Chondrocyte (in vitro differentiated cells): ENCODE results near the gene SOAT2. TPM values are rescaled to one million over a fixed set of nuclear protein-coding genes. Genes with fewer than 3 reads are reported as not detected.
"Not testable (repeated sequence)": the region's sequence is repeated elsewhere in the genome, so short reads cannot be mapped to it uniquely, and the experiment has no call there.

Source experiments
- DNase-seq: peaks from one replicate; pipeline ENCODE4 v3.0.0; 2021; ENCODE audit warnings: mixed read lengths, low spot score
- H3K27ac Mint-ChIP-seq: one replicate; pipeline ENCODE4 v1.8.0; 2021; ENCODE audit warnings: mild to moderate bottlenecking, moderate library complexity, mixed read lengths; ENCODE audit not compliant: unreplicated experiment
- H3K27me3 Mint-ChIP-seq: 2 replicates; pipeline ENCODE4 v1.8.0; 2021; ENCODE audit warnings: low read depth, mixed read lengths
- H3K36me3 Mint-ChIP-seq: 2 replicates; pipeline ENCODE4 v1.8.0; 2021; ENCODE audit warnings: low read depth, mixed read lengths
- H3K4me1 Mint-ChIP-seq: 2 replicates; pipeline ENCODE4 v1.8.0; 2021; ENCODE audit warnings: low read depth, mild to moderate bottlenecking, mixed read lengths
- H3K4me3 Mint-ChIP-seq: one replicate; pipeline ENCODE4 v1.8.0; 2021; ENCODE audit warnings: mild to moderate bottlenecking, moderate library complexity, mixed read lengths; ENCODE audit not compliant: unreplicated experiment
- H3K9me3 Mint-ChIP-seq: 2 replicates; pipeline ENCODE4 v1.8.0; 2021; ENCODE audit warnings: low read depth, mixed read lengths
- total RNA-seq: library from RNA; stranded (reverse); gene quantifications from 3 replicates; pipeline ENCODE4 v1.2.1, GENCODE V29; 2021
- TF ChIP-seq, protein P1 (sequence below): fragments of 200-600 bp; sonication (generic); IDR thresholded peaks from 2 replicates; pipeline ENCODE4 v1.5.0; 2021; ENCODE audit warnings: antibody characterized with exemption, mild to moderate bottlenecking, moderate library complexity

The SOAT2 gene
- total RNA-seq, 1 donor from 2014 or later, result not detected

DNA sequence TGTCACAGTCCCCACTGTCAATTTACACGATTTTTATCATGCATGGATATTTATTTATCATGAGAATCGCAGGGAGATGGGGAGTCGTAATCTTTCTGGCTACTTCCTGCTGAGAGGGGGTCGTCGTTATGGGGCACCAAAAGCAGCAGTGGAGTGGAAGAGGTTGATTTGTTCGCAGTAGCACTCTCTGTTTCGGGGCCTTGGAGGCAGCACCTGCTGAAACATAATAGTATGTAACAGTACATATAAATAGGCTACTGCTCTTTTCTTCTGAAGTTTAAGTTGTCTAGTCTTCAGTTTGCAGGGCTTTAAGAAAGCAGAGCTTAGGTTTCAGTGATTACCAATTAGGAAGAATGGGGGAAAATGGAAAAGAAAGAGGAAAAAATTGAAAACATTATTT lies 3.8 kb downstream of the SOAT2 start:
- TF ChIP-seq, protein P1, sequence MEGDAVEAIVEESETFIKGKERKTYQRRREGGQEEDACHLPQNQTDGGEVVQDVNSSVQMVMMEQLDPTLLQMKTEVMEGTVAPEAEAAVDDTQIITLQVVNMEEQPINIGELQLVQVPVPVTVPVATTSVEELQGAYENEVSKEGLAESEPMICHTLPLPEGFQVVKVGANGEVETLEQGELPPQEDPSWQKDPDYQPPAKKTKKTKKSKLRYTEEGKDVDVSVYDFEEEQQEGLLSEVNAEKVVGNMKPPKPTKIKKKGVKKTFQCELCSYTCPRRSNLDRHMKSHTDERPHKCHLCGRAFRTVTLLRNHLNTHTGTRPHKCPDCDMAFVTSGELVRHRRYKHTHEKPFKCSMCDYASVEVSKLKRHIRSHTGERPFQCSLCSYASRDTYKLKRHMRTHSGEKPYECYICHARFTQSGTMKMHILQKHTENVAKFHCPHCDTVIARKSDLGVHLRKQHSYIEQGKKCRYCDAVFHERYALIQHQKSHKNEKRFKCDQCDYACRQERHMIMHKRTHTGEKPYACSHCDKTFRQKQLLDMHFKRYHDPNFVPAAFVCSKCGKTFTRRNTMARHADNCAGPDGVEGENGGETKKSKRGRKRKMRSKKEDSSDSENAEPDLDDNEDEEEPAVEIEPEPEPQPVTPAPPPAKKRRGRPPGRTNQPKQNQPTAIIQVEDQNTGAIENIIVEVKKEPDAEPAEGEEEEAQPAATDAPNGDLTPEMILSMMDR, result no peak
- no peak for DNase-seq
- Mint-ChIP-seq H3K27ac (no peak overlapping the region), H3K4me1 (no peaks in the 10 kb centered on the region), H3K27me3 (no peaks in the 10 kb centered on the region), H3K9me3 (no peaks in the 10 kb centered on the region), H3K36me3 (no peaks in the 10 kb centered on the region), H3K4me3 (no peak overlapping the region)

DNA sequence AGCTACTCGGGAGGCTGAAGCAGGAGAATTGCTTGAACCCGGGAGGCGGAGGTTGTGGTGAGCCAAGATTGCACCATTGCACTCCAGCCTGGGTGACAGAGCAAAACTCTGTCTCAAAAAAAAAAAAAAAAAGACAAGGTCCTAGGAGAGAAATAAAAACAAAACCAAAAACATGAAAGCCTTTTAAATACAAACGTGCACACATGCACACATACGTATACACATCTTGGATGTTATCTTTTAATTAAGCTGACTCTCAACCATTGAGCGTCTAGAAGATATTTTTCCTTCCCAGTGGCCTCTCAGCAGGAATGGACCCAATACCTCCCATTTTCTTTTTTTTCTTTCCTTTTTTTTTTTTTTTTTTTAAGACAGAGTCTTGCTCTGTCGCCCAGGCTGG lies 9.1 kb downstream of the SOAT2 start:
- not testable (repeated sequence) for DNase-seq, H3K27me3 Mint-ChIP-seq, H3K27ac Mint-ChIP-seq, H3K9me3 Mint-ChIP-seq, H3K36me3 Mint-ChIP-seq, H3K4me3 Mint-ChIP-seq
- peaks cover 11% of the 10 kb centered on the region for H3K4me1 Mint-ChIP-seq

DNA sequence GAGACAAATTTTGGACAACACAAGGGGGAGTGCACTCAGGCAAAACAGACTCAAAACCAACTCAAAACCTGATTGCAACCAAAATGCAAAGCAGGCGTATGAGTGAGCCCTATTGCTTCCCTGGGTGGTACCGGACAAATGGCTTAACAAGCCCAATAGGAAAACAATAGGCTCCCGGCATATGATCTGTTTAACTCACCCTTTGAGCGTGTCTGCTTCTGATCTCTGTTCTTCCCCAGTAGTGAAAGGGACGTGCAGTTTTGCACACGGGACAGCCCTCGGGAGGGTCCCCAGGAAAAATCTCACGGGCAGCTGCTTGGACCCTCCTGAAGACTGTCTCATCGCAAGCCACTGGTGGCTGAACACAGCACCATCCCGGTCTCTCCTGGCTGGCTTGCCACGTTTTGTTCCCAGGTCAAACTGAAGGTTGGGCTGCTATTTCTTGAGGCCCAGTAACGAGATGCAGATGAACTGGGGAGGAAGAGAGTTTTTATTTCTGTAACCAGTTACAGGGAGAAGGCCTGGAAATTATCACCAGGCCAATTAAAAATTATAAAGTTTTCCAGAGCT lies 9.9 kb downstream of the SOAT2 start:
- no peak for DNase-seq
- TF ChIP-seq, protein P1, result no peak
- Mint-ChIP-seq H3K36me3 (no peaks in the 10 kb centered on the region), H3K9me3 (no peaks in the 10 kb centered on the region), H3K27ac (no peak overlapping the region), H3K4me3 (no peak overlapping the region), H3K4me1 (peaks cover 13% of the 10 kb centered on the region), H3K27me3 (no peaks in the 10 kb centered on the region)

DNA sequence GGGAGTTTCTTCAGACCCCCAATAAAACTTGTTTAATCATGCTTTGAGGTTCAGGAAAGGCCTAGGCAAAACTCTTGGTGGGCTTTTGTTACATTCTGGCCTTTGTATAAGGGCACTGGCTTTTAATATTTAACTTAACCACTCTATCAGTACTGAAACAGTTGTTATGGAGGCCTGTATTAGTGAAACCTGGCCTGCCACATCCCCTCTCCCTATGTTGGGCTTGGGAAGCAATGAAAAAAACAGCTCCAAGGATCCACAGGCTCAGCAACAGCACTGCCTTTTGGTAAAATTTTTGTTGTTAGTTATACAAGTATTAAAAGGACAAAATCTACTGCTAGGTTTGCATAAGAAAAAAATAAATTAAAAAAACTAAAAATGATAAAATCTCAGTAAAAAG lies 10.7 kb downstream of the SOAT2 start:
- H3K4me3 Mint-ChIP-seq, result no peak overlapping the region
- no peaks in the 10 kb centered on the region for H3K36me3 Mint-ChIP-seq
- no peak overlapping the region for H3K27ac Mint-ChIP-seq
- H3K27me3 Mint-ChIP-seq, result no peaks in the 10 kb centered on the region
- peaks cover 13% of the 10 kb centered on the region for H3K4me1 Mint-ChIP-seq
- no peak for DNase-seq
- TF ChIP-seq, protein P1, result no peak
- H3K9me3 Mint-ChIP-seq, result no peaks in the 10 kb centered on the region

DNA sequence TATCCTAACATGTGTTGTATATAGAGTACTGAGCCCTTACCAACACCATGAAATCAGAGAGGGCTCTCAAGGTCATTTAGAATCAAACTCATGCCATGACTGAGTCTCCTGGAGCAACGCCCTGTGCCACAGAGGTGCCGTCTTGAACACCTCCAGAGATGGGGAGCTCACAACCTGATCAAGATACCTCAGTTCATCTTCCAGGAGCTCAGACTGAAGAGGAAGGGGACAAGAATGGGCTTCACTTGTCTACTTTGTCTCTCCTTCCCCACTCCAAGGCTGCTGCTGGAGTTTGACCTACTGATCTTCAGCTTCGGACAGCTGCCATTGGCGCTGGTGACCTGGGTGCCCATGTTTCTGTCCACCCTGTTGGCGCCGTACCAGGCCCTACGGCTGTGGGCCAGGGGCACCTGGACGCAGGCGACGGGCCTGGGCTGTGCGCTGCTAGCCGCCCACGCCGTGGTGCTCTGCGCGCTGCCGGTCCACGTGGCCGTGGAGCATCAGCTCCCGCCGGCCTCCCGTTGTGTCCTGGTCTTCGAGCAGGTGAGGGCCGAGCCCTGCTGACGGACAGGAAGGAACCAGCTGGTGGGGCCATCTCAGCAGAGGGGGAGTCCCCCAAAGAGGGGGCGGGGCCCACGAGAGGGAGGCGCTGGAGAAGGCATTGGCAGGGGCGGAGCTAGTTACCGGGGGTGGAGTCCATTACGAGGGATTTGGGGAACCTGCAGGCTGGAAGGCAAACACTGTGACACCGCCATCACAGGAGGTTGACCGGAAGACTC lies 12.0 kb downstream of the SOAT2 start:
- H3K4me3 Mint-ChIP-seq, result no peak overlapping the region
- TF ChIP-seq, protein P1, result no peak
- no peaks in the 10 kb centered on the region for H3K36me3 Mint-ChIP-seq
- H3K27ac Mint-ChIP-seq, result no peak overlapping the region
- no peaks in the 10 kb centered on the region for H3K27me3 Mint-ChIP-seq
- DNase-seq, result no peak
- H3K4me1 Mint-ChIP-seq, result peaks cover 13% of the 10 kb centered on the region
- no peaks in the 10 kb centered on the region for H3K9me3 Mint-ChIP-seq
